Sigmoid colon (tissue), 4 donors: Measurements from ENCODE around the gene STPG3.

Experiments used
- CTCF ChIP-seq, 4 experiments: fragments of 450-650 bp in 3 of 4; fragments of 200-600 bp in 1 of 4; IDR thresholded peaks; one replicate each; pipeline ENCODE4 v1.5.1; 2016 to 2019; ENCODE audit warnings: antibody characterized with exemption in 4 of 4, mild to moderate bottlenecking in 3 of 4, moderate library complexity in 2 of 4
- POLR2AphosphoS5 ChIP-seq, 4 donors: sonication (generic); formaldehyde crosslinking; IDR thresholded peaks; one replicate each; pipeline ENCODE4 v1.6.1; 2017; ENCODE audit warnings: antibody characterized with exemption in 4 of 4

- TF ChIP-seq POLR2AphosphoS5 (IDR thresholded peaks at IDR 0.05): no peak
- no peak for TF ChIP-seq CTCF (IDR thresholded peaks at IDR 0.05)
Measured at GRCh38 chr9:137271696-137272076, 20.6 kb downstream of the STPG3 start.
